Thyroid gland (tissue), 4 donors: ENCODE measurements around the gene DRAM1. TPM values are rescaled to one million over a fixed set of nuclear protein-coding genes. Genes with fewer than 3 reads are reported as not detected.

Source experiments
- DNase-seq, 2 donors: peaks; one replicate each; pipeline ENCODE4 v3.0.0-alpha.2; 2019
- H3K27ac ChIP-seq, 3 donors: fragments of 200-600 bp; sonication (generic); 1 replicate in 2 of 3; 2 replicates in 1 of 3; pipeline ENCODE4 v1.5.1; 2016 to 2019; ENCODE audit warnings: mild to moderate bottlenecking in 1 of 3, moderate library complexity in 1 of 3
- H3K27me3 ChIP-seq: fragments of 200-600 bp; sonication (generic); one replicate; pipeline ENCODE4 v1.5.1; 2019
- H3K36me3 ChIP-seq, 2 donors: fragments of 200-600 bp; sonication (generic); one replicate each; pipeline ENCODE4 v1.5.1; 2016 to 2019
- H3K4me1 ChIP-seq, 2 donors: fragments of 200-600 bp; sonication (generic); one replicate each; pipeline ENCODE4 v1.5.1; 2017 to 2019
- H3K4me3 ChIP-seq, 3 donors: fragments of 200-600 bp; sonication (generic); replicated peaks in 1 of 3; 1 replicate in 2 of 3; 2 replicates in 1 of 3; pipeline ENCODE4 v1.5.1; 2016; ENCODE audit warnings: mild to moderate bottlenecking in 1 of 3
- H3K9me3 ChIP-seq: fragments of 200-600 bp; sonication (generic); one replicate; pipeline ENCODE4 v1.5.1; 2017
- POLR2A ChIP-seq, 2 donors: fragments of 450-650 bp; IDR thresholded peaks; one replicate each; pipeline ENCODE4 v1.6.1; 2017; ENCODE audit warnings: antibody characterized with exemption in 2 of 2, mild to moderate bottlenecking in 2 of 2, moderate library complexity in 1 of 2
- WGBS, 2 donors: methylation state at CpG; one replicate each; pipeline ENCODE4 v1.1.5; 2017; 5-methylcytosine and 5-hydroxymethylcytosine counted together
- intact Hi-C: fragments of 100-400 bp; cut with DNase I; formaldehyde crosslinking; loops from one replicate; pipeline ENCODE4 v1.15.1; 2023
- small RNA-seq: library from RNA; depleted of rRNA; stranded (forward); fragments of <200 nt; gene quantifications from one replicate; pipeline ENCODE3, GENCODE V24; 2016
- total RNA-seq, 4 donors: library from RNA; depleted of rRNA; stranded (reverse); fragments of >200 nt; gene quantifications; one replicate each; pipeline ENCODE4 v1.2.3, GENCODE V29; 2016
- TF ChIP-seq, protein P1 (sequence below), 6 experiments: fragments of 200-600 bp in 3 of 6; fragments of 450-650 bp in 3 of 6; sonication (generic) in 3 of 6; IDR thresholded peaks; one replicate each; pipeline ENCODE4 v1.5.1; 2016 to 2019; ENCODE audit warnings: antibody characterized with exemption in 6 of 6, mild to moderate bottlenecking in 2 of 6, inconsistent platforms in 1 of 6, moderate library complexity in 1 of 6

DRAM1 gene
- total RNA-seq, 4 donors from 2014 or later = 7.8 to 31.0 (median 14.1) TPM

DNA sequence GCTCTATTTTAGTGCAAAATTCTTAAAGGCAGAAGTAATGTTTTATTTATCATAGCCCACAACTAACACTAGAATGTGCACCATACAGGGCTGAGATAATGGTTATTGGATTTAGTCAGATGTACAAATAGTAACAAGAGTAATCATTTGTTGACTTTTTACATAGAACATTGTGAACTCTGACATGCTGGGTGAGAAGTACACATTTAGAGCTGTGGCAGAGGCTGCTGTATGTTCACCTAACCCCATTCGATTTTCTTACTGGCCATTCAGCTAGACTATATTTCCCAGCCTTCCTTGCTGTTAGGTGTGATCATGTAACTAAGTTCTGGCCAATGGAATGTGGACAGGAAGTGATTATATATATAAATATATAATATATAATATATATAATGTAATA, 89.1 kb downstream of the DRAM1 start:
- 90 to 92% methylated on average over 1 of the region's 1 CpG for WGBS, 2 donors
- no peaks in the 10 kb centered on the region for H3K4me1 ChIP-seq
- no peaks in the 10 kb centered on the region for H3K36me3 ChIP-seq
- no peaks in the 10 kb centered on the region for H3K27me3 ChIP-seq
- no peak for DNase-seq
- TF ChIP-seq POLR2A (IDR thresholded peaks at IDR 0.05) = no peak
- TF ChIP-seq, protein P1, sequence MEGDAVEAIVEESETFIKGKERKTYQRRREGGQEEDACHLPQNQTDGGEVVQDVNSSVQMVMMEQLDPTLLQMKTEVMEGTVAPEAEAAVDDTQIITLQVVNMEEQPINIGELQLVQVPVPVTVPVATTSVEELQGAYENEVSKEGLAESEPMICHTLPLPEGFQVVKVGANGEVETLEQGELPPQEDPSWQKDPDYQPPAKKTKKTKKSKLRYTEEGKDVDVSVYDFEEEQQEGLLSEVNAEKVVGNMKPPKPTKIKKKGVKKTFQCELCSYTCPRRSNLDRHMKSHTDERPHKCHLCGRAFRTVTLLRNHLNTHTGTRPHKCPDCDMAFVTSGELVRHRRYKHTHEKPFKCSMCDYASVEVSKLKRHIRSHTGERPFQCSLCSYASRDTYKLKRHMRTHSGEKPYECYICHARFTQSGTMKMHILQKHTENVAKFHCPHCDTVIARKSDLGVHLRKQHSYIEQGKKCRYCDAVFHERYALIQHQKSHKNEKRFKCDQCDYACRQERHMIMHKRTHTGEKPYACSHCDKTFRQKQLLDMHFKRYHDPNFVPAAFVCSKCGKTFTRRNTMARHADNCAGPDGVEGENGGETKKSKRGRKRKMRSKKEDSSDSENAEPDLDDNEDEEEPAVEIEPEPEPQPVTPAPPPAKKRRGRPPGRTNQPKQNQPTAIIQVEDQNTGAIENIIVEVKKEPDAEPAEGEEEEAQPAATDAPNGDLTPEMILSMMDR (IDR thresholded peaks at IDR 0.05) = no peak
- intact Hi-C loops = no loop called here
- no peak overlapping the region for H3K4me3 ChIP-seq
- no peaks in the 10 kb centered on the region for H3K9me3 ChIP-seq
- H3K27ac ChIP-seq = no peak overlapping the region

- TF ChIP-seq, protein P1 (IDR thresholded peaks at IDR 0.05) = no peak
- TF ChIP-seq POLR2A (IDR thresholded peaks at IDR 0.05) = no peak
- no peak for DNase-seq
- H3K4me1 ChIP-seq = no peaks in the 10 kb centered on the region
- no peaks in the 10 kb centered on the region for H3K36me3 ChIP-seq
- intact Hi-C loops = no loop called here
- H3K4me3 ChIP-seq = no peak overlapping the region
- 80 to 88% methylated on average over 4 of the region's 4 CpGs for WGBS, 2 donors
- H3K27ac ChIP-seq = no peak overlapping the region
- H3K27me3 ChIP-seq = no peaks in the 10 kb centered on the region
- H3K9me3 ChIP-seq = no peaks in the 10 kb centered on the region
Measured at GRCh38 chr12:101967506-101967905, 90.1 kb downstream of the DRAM1 start.

GRCh38 chr12:101968770-101969169, 91.4 kb downstream of the DRAM1 start:
- Histone ChIP-seq H3K4me1 (no peaks in the 10 kb centered on the region), H3K27me3 (no peaks in the 10 kb centered on the region), H3K36me3 (no peaks in the 10 kb centered on the region), H3K9me3 (no peaks in the 10 kb centered on the region), H3K4me3 (no peak overlapping the region), H3K27ac (no peak overlapping the region)
- 75 to 78% methylated on average over 1 of the region's 1 CpG for WGBS, 2 donors
- TF ChIP-seq, protein P1 (IDR thresholded peaks at IDR 0.05) = no peak
- TF ChIP-seq POLR2A (IDR thresholded peaks at IDR 0.05) = no peak
- no peak for DNase-seq
- intact Hi-C loops = no loop called here

Small RNA genes lying within 50 kb of the gene (small RNA-seq; reads per million reads assigned to genes)
- gene RNA5SP369 = not detected
- gene RNU6-1183P = not detected

Other genes starting within 250 kb of the DRAM1 start
- gene CHPT1, start 179.9 kb upstream of the DRAM1 start, total RNA-seq = 100 to 1,000 TPM in 3 of 4 donors, 10 to 100 TPM in 1; 94.5 to 177 (median 150) TPM
- gene SYCP3, start 138.1 kb upstream of the DRAM1 start, total RNA-seq = under 1 TPM in 1 of 4 donors, not detected in 3; 0.67 TPM
- gene GNPTAB, start 46.6 kb upstream of the DRAM1 start, total RNA-seq = 10 to 100 TPM; 26.5 to 40.8 (median 36.6) TPM
- gene WASHC3, start 184.4 kb downstream of the DRAM1 start, total RNA-seq = 10 to 100 TPM; 82.8 to 96.2 (median 89.2) TPM
- 10 to 100 TPM; 20.8 to 27.9 (median 24.6) TPM for gene NUP37, start 242.5 kb downstream of the DRAM1 start, total RNA-seq
- 1 to 10 TPM in 3 of 4 donors, under 1 TPM in 1; 0.98 to 3.9 (median 2.5) TPM for gene PARPBP, start 242.6 kb downstream of the DRAM1 start, total RNA-seq